ENCODE measurements around the gene ATXN1. TPM values are rescaled to one million over a fixed set of nuclear protein-coding genes. Genes with fewer than 3 reads are reported as not detected.

Gene ATXN1
- total RNA-seq, 3 donors from 2014 or later, result 30.4 to 87.3 (median 50.1) TPM

DNA sequence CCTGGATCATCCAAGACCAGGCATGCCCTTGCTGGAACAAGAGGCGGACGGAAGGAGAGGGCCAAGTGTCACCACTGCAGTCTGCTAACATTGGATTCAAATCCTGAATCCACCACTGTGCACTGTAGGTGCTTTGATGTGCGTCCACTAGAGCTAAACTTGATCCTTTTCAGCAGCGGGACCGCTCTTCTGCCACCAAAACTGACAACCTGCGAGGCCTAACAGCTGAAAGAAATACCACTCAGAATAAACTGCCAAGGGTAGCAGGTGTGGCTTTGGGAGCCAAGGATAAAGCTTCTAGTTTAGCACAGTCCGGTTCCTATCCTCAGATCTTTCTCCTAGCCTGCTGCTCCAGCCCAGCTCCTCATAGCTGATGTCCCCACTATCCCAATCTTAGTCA lies 108.0 kb downstream of the ATXN1 start:
- Histone ChIP-seq H3K9me3 (no peaks in the 10 kb centered on the region), H3K4me3 (no peak overlapping the region), H3K36me3 (ENCODE audit: low read depth) (no peaks in the 10 kb centered on the region), H3K4me1 (ENCODE audit: low read depth) (peaks cover 6% of the 10 kb centered on the region)
- ATAC-seq (no peak), DNase-seq (no peak)
- intact Hi-C loops (cut with DNase I, micrococcal nuclease), result no loop called here
- TF ChIP-seq CTCF (IDR thresholded peaks at IDR 0.05), result no peak

DNA sequence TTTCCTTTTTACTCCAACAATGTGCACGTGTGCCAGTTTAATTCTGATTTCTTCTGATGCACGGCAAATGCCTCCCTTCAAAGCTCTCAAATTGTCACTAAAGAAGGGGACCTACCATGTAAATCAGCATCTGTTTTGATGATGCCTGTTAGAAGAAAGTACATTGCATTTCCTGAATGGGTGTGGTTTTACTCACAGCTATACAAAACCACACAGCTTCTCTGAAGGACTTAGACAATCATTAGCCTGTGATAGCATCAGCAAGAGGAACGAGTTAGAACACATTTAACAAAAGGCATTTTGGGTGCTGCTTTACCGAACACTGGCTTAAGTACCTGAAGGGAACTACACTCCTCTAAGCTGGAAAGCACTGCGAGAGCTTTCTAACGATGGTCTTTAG lies 109.4 kb downstream of the ATXN1 start:
- DNase-seq, result no peak
- Histone ChIP-seq H3K4me3 (no peak overlapping the region), H3K4me1 (ENCODE audit: low read depth) (peaks cover 6% of the 10 kb centered on the region), H3K36me3 (ENCODE audit: low read depth) (no peaks in the 10 kb centered on the region), H3K9me3 (no peaks in the 10 kb centered on the region)
- ATAC-seq, result peak; percentile 89
- no peak for TF ChIP-seq CTCF (IDR thresholded peaks at IDR 0.05)
- intact Hi-C loops (cut with DNase I, micrococcal nuclease), result no loop called here

GRCh38 chr6:16649890-16650289 lies 111.4 kb downstream of the ATXN1 start:
- H3K36me3 ChIP-seq (ENCODE audit: low read depth), result no peaks in the 10 kb centered on the region
- no peaks in the 10 kb centered on the region for H3K9me3 ChIP-seq
- ATAC-seq (no peak), DNase-seq (no peak)
- intact Hi-C loops (cut with DNase I, micrococcal nuclease), result no loop called here
- peaks cover 6% of the 10 kb centered on the region for H3K4me1 ChIP-seq (ENCODE audit: low read depth)
- no peak for TF ChIP-seq CTCF (IDR thresholded peaks at IDR 0.05)
- no peak overlapping the region for H3K4me3 ChIP-seq

DNA sequence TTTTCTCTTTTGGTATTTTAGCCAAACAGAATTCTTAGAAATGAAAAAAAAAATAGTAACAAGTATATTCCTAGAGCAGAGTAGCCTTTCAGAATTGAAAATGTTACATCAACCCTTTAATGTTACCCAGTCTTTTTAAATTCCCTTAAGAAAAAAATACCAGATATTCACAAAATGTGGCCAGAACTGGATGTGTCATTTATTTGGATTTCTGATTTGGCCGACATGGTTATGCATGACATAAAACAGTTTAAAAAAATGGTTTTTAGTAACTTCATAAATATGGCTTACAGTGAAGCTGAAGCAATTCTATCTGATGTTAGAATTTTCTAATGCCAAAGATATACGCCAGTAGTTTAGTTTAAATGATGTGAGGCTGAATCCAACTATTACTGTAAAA lies 112.0 kb downstream of the ATXN1 start:
- Histone ChIP-seq H3K9me3 (no peaks in the 10 kb centered on the region), H3K36me3 (ENCODE audit: low read depth) (no peaks in the 10 kb centered on the region), H3K4me1 (ENCODE audit: low read depth) (peaks cover 6% of the 10 kb centered on the region), H3K4me3 (no peak overlapping the region)
- DNase-seq (no peak), ATAC-seq (no peak)
- intact Hi-C loops (cut with DNase I, micrococcal nuclease), result no loop called here
- TF ChIP-seq CTCF (IDR thresholded peaks at IDR 0.05), result no peak

DNA sequence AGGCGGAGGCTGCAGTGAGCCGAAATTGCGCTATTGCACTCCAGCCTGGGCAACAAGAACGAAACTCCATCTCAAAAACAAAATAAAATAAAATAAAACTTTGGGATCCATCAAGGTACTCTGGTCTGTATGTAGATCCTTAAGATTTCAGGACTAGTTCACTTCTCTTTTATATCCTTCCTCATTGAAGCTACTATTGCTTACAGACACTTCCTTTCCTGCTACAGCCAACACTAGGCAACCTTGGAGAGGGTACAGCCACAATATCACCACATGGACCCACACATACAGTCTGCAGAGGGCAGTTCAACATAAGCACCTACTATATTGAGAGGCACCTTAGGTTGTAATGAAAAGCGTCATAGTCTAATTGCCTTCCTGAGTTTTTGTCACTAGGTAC lies 113.3 kb downstream of the ATXN1 start:
- DNase-seq, result no peak
- H3K4me3 ChIP-seq, result no peak overlapping the region
- H3K9me3 ChIP-seq, result no peaks in the 10 kb centered on the region
- intact Hi-C loops (cut with DNase I, micrococcal nuclease), result no loop called here
- no peaks in the 10 kb centered on the region for H3K36me3 ChIP-seq (ENCODE audit: low read depth)
- ATAC-seq, result no peak
- no peak for TF ChIP-seq CTCF (IDR thresholded peaks at IDR 0.05)
- peaks cover 6% of the 10 kb centered on the region for H3K4me1 ChIP-seq (ENCODE audit: low read depth)

- intact Hi-C loops (cut with DNase I, micrococcal nuclease), result no loop called here
- H3K4me3 ChIP-seq, result no peak overlapping the region
- H3K9me3 ChIP-seq, result no peaks in the 10 kb centered on the region
- H3K4me1 ChIP-seq (ENCODE audit: low read depth), result peaks cover 6% of the 10 kb centered on the region
- ATAC-seq (no peak), DNase-seq (no peak)
- no peaks in the 10 kb centered on the region for H3K36me3 ChIP-seq (ENCODE audit: low read depth)
- no peak for TF ChIP-seq CTCF (IDR thresholded peaks at IDR 0.05)
These were observed 113.8 kb downstream of the ATXN1 start for GRCh38 chr6:16647422-16647821.

All from mucosa of descending colon (tissue), 3 donors.